ENCODE measurements around the gene JPH3.
"Not testable (repeated sequence)": the region's sequence is repeated elsewhere in the genome, so short reads cannot be mapped to it uniquely, and the experiment has no call there.

- TF ChIP-seq CTCF, POLR2A (IDR thresholded peaks at IDR 0.05): not testable (repeated sequence)
Measured at GRCh38 chr16:87718831-87719230, 116.5 kb downstream of the JPH3 start.

All from testis (tissue), 2 donors.